H54 (cell line): Measurements from ENCODE around the gene SNU13.
"Not testable (repeated sequence)": the region's sequence is repeated elsewhere in the genome, so short reads cannot be mapped to it uniquely, and the experiment has no call there.

ENCODE experiments used
- DNase-seq: peaks from one replicate; pipeline ENCODE4 v3.0.0; 2011; ENCODE audit warnings: low spot score, mixed read lengths; ENCODE audit not compliant: insufficient read length
- FAIRE-seq: peaks from 3 replicates; lab custom pipeline; 2011; peaks lifted over from hg19 to GRCh38; lab: Jason Lieb, UNC
- POLR2A ChIP-seq: IDR thresholded peaks from 2 replicates; pipeline ENCODE4 v1.6.1; 2011; ENCODE audit warnings: low read depth, mild to moderate bottlenecking, low read length

The SNU13 gene

DNA sequence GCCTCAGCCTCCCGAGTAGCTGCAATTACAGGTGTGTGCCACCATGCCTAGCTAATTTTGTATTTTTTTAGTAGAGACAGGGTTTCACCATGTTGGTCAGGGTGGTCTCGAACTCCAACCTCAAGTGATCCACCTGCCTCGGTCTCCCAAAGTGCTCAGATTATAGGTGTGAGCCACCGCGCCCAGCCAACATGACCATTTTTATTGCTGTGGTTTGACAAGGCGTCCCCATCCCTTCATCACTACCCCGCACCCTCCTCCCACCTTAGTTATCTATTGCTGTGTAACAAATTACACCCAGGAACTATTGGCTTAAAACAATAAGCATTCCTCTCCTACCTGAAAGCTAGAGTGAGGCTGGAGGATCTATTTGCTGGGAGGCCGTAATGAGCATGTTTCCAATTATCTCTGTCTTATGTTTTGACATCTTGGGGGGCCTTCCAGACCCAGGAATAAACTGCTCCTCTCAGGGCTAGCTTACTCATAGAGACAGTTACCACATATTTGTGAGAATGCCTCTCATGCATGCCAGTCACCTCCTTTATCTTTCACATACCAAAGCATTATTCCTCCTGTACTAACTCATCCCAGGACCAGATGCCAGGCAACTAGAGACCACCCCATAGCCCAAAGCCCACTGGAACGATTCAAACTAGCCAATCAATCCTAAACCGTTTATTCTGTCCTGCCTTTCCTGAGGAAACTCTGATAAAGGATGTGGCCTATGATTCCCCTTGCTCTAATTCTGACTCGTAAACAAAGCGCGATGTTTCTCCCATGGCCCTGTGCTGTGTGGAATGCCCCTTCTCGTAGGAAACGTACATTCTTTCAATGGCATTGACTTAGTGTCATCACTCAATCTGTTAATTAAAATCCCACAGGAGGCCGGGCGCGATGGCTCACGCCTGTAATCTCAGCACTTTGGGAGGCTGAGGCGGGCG, 19.4 kb downstream of the SNU13 start:
- TF ChIP-seq POLR2A: no peak
- DNase-seq (peak; percentile 15), FAIRE-seq (no peak)

- DNase-seq (no peak), FAIRE-seq (no peak)
- TF ChIP-seq POLR2A: no peak
These were observed 23.7 kb downstream of the SNU13 start for GRCh38 chr22:41664951-41665350.

- no peak for TF ChIP-seq POLR2A
- FAIRE-seq (no peak), DNase-seq (no peak)
These were observed 24.2 kb downstream of the SNU13 start for GRCh38 chr22:41664490-41664889.

DNA sequence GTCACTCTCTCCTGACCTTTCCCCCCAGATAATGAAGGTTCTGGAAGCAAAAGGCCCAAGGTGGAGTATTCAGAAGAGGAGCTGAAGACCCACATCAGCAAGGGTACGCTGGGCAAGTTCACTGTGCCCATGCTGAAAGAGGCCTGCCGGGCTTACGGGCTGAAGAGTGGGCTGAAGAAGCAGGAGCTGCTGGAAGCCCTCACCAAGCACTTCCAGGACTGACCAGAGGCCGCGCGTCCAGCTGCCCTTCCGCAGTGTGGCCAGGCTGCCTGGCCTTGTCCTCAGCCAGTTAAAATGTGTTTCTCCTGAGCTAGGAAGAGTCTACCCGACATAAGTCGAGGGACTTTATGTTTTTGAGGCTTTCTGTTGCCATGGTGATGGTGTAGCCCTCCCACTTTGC, 25.1 kb downstream of the SNU13 start:
- not testable (repeated sequence) for DNase-seq, FAIRE-seq

GRCh38 chr22:41661713-41662112, 27.0 kb downstream of the SNU13 start:
- FAIRE-seq: no peak
- TF ChIP-seq POLR2A: no peak
- DNase-seq: no peak

DNA sequence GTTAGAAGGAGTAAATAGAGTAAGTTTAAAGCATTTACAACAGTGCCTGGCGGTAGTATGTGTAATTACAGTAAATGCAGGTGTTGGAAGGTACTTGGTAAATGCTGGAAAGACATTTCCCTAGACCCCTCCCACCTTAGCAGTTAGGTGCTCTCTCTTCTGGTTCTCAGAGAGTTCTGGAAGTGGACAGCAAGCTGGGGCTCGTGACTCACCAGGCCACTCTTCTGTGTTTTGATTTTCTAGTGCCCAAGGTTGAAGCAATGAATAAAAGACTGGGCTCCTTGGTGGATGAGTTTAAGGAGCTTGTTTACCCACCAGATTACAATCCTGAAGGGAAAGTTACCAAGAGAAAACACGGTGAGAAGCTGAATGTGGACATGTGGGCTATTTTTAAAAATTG, 27.6 kb downstream of the SNU13 start:
- no peak for FAIRE-seq
- no peak for TF ChIP-seq POLR2A
- no peak for DNase-seq

DNA sequence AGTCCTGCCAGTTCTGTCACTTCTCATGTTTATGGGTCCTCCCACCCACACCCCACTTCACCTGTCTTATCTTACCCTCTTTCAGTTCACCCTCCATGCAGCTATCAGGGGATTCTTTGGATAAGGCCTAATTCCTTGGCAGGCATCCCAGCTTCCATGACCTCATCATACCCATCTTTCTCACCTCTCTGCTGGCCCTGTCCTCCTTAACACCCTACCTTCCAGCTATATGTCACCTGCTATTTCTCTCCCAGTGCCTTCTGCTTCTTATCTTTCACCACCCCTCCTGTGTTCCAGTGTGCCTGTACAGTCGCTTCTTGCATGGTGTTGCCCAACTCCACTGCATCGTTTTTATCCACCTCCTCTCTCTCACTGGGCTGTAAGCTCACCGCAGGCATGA, 28.3 kb downstream of the SNU13 start:
- DNase-seq (no peak), FAIRE-seq (no peak)
- no peak for TF ChIP-seq POLR2A

GRCh38 chr22:41659941-41660340, 28.7 kb downstream of the SNU13 start:
- no peak for TF ChIP-seq POLR2A
- no peak for DNase-seq
- FAIRE-seq: no peak

GRCh38 chr22:41658869-41659268, 29.8 kb downstream of the SNU13 start:
- FAIRE-seq: no peak
- TF ChIP-seq POLR2A: no peak
- DNase-seq: no peak

DNA sequence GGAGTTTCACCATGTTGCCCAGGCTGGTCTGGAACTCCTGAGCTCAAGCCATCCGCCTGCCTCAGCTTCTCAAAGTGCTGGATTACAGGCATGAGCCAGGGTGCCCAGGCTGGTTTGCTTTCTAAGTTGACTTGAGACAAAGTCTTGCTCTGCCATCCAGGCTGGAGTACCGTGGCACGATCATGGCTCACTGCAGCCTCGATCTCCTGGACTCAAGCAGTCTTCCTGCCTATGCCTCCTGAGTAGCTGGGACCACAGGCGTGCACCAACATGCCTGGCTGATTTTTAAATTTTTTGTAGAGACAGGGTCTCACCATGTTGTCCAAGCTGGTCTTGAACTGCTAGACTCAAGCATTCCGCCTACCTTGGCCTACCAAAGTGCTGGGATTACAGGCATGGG, 31.0 kb downstream of the SNU13 start:
- FAIRE-seq (no peak), DNase-seq (no peak)
- no peak for TF ChIP-seq POLR2A

GRCh38 chr22:41656556-41656955, 32.1 kb downstream of the SNU13 start:
- FAIRE-seq (no peak), DNase-seq (no peak)
- no peak for TF ChIP-seq POLR2A

DNA sequence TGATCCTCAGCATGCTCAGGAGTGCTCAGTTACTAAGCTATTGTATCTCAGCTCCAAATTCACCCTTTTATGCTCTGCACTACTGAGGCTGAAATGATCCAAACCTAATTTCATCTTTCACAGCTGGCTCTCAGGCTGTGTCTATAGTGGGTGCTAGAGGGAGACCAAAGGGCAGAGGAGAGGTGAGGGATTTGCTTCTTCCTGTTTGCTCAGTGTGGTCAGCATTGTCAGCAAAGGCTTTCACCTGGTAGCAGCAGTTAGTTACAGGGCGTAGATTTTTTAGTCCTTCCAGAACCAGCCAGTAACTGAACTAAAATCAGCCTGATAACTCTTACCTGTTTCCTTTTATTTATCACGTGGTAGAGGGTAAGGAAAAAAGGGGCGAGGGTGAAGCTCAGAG, 34.3 kb downstream of the SNU13 start:
- FAIRE-seq (no peak), DNase-seq (no peak)
- TF ChIP-seq POLR2A: no peak

DNA sequence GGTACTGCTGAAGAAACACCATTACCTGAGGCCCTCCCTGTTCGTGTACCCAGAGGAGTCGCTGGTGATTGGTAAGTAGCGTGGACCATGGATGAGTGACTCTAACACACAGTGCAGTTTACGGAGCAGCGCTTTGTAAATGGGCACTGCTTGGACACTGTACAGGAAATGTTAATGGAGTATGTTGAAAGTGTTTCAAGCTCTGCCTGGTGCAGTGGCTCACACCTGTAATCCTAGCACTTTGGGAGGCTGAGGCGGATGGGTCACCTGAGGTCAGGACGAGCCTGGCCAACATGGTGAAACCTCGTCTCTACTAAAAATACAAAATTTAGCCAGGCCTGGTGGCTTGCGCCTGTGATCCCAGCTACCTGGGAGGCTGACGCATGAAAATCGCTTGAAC, 37.8 kb downstream of the SNU13 start:
- DNase-seq: no peak
- FAIRE-seq: no peak
- no peak for TF ChIP-seq POLR2A

DNA sequence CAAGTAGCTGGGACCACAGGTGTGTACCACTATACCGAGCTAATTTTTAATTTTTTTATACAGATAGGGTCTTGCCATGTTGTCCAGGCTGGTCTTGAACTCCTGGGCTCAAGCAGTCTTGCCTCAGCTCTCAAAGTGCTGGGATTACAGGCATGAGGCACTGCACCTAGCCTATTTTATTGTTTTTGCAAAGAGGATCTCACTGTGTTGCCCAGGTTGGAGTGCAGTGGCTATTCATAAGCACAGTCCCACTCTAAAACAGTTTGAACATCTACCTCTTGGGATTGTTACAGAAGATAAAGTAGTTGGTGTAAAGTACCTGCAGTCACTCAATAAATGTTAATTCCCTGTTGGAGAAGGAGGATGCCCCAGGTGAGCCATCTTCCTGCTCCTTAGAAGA, 38.4 kb downstream of the SNU13 start:
- no peak for FAIRE-seq
- DNase-seq: no peak
- no peak for TF ChIP-seq POLR2A

- no peak for TF ChIP-seq POLR2A
- FAIRE-seq (no peak), DNase-seq (no peak)
These were observed 40.2 kb downstream of the SNU13 start for GRCh38 chr22:41648432-41648831.
